Liver (tissue), 9 donors: ENCODE results near the gene KANSL1. TPM values are rescaled to one million over a fixed set of nuclear protein-coding genes. Genes with fewer than 3 reads are reported as not detected.

ENCODE experiments used
- DNase-seq: peaks from one replicate; pipeline ENCODE4 v3.0.0-alpha.2; 2017; ENCODE audit warnings: low spot score
- H3K27ac ChIP-seq, 2 donors: one replicate each; pipeline ENCODE4 v1.7.0; 2013; ENCODE audit warnings: inconsistent platforms in 2 of 2, low read length in 2 of 2, control low read depth in 1 of 2, low read depth in 1 of 2, mild to moderate bottlenecking in 1 of 2
- H3K27me3 ChIP-seq, 4 donors: one replicate each; pipeline versions ENCODE4 v1.6.1 to v1.7.0; 2013; ENCODE audit warnings: low read length in 3 of 4, inconsistent platforms in 1 of 4, mild to moderate bottlenecking in 1 of 4, moderate library complexity in 1 of 4; ENCODE audit not compliant: control insufficient read depth in 4 of 4, insufficient read depth in 4 of 4
- H3K36me3 ChIP-seq, 4 donors: one replicate each; pipeline versions ENCODE4 v1.6.1 to v1.7.0; 2013; ENCODE audit warnings: low read length in 3 of 4, mild to moderate bottlenecking in 3 of 4, low read depth in 1 of 4, moderate library complexity in 1 of 4; ENCODE audit not compliant: control insufficient read depth in 4 of 4, insufficient read depth in 3 of 4
- H3K4me1 ChIP-seq, 4 donors: one replicate each; pipeline versions ENCODE4 v1.6.1 to v1.7.0; 2013; ENCODE audit warnings: low read length in 3 of 4, mild to moderate bottlenecking in 3 of 4, moderate library complexity in 1 of 4; ENCODE audit not compliant: control insufficient read depth in 4 of 4, insufficient read depth in 4 of 4
- H3K4me3 ChIP-seq, 3 donors: one replicate each; pipeline versions ENCODE4 v1.6.1 to v1.7.0; 2013; ENCODE audit warnings: low read length in 3 of 3, control low read depth in 1 of 3, low read depth in 1 of 3, mild to moderate bottlenecking in 1 of 3
- H3K9ac ChIP-seq, 2 donors: one replicate each; pipeline ENCODE4 v1.7.0; 2013; ENCODE audit warnings: low read length in 2 of 2, mild to moderate bottlenecking in 2 of 2, moderate library complexity in 2 of 2, control low read depth in 1 of 2, low read depth in 1 of 2
- H3K9me3 ChIP-seq, 4 donors: one replicate each; pipeline versions ENCODE4 v1.6.1 to v1.7.0; 2013; ENCODE audit warnings: low read length in 3 of 4; ENCODE audit not compliant: control insufficient read depth in 4 of 4
- EGR1 ChIP-seq, 2 donors: IDR thresholded peaks; 2 replicates each; pipeline ENCODE4 v1.6.1; 2016 to 2018; ENCODE audit warnings: antibody characterized with exemption in 2 of 2, low read depth in 2 of 2
- FOXA1 ChIP-seq: IDR thresholded peaks from 2 replicates; pipeline ENCODE4 v1.6.1; 2016; ENCODE audit warnings: antibody characterized with exemption
- FOXA2 ChIP-seq: IDR thresholded peaks from 2 replicates; pipeline ENCODE4 v1.6.1; 2016; ENCODE audit warnings: antibody characterized with exemption
- GABPA ChIP-seq, 2 donors: IDR thresholded peaks in 1 of 2; conservative IDR thresholded peaks in 1 of 2; 2 replicates each; pipeline ENCODE4 v1.6.1; 2016; ENCODE audit warnings: antibody characterized with exemption in 2 of 2, mild to moderate bottlenecking in 1 of 2, moderate library complexity in 1 of 2
- HNF4A ChIP-seq, 2 donors: conservative IDR thresholded peaks; 2 replicates each; pipeline ENCODE4 v1.6.1; 2016; ENCODE audit warnings: antibody characterized with exemption in 2 of 2, mild to moderate bottlenecking in 2 of 2
- HNF4G ChIP-seq: IDR thresholded peaks from 2 replicates; pipeline ENCODE4 v1.6.1; 2016; ENCODE audit warnings: antibody characterized with exemption
- JUND ChIP-seq, 2 donors: IDR thresholded peaks; 2 replicates each; pipeline ENCODE4 v1.6.1; 2016; ENCODE audit warnings: antibody characterized with exemption in 2 of 2
- MAX ChIP-seq: IDR thresholded peaks from 2 replicates; pipeline ENCODE4 v1.6.1; 2016; ENCODE audit warnings: antibody characterized with exemption
- NR2F2 ChIP-seq: IDR thresholded peaks from 2 replicates; pipeline ENCODE4 v1.6.1; 2016; ENCODE audit warnings: antibody characterized with exemption
- RAD21 ChIP-seq, 2 donors: IDR thresholded peaks; 2 replicates each; pipeline ENCODE4 v1.6.1; 2016; ENCODE audit warnings: antibody characterized with exemption in 2 of 2, mild to moderate bottlenecking in 2 of 2
- REST ChIP-seq: IDR thresholded peaks from 2 replicates; pipeline ENCODE4 v1.6.1; 2016; ENCODE audit warnings: antibody characterized with exemption, mild to moderate bottlenecking
- RXRA ChIP-seq, 2 donors: IDR thresholded peaks; 2 replicates each; pipeline ENCODE4 v1.6.1; 2017 to 2018; ENCODE audit warnings: antibody characterized with exemption in 2 of 2, mild to moderate bottlenecking in 1 of 2
- SP1 ChIP-seq: IDR thresholded peaks from 2 replicates; pipeline ENCODE4 v1.6.1; 2018; ENCODE audit warnings: antibody characterized with exemption, mild to moderate bottlenecking
- TAF1 ChIP-seq: conservative IDR thresholded peaks from 2 replicates; pipeline ENCODE4 v1.6.1; 2016; ENCODE audit warnings: antibody characterized with exemption, mild to moderate bottlenecking
- YY1 ChIP-seq: IDR thresholded peaks from 2 replicates; pipeline ENCODE4 v1.6.1; 2016; ENCODE audit warnings: antibody characterized with exemption, mild to moderate bottlenecking
- WGBS: extraction: QIAGEN DNeasy Blood & Tissue Kit; methylation state at CpG from one replicate; pipeline ENCODE4 v1.1.7; 2013; 5-methylcytosine and 5-hydroxymethylcytosine counted together
- polyA plus RNA-seq, 2 donors: library from polyadenylated mRNA; stranded (reverse) in 1 of 2; unstranded in 1 of 2; fragments of 200-250 nt in 1 of 2; fragments of >200 nt in 1 of 2; fragmentation: Nextera tagmentation in 1 of 2; extraction: Ambion mirVana in 1 of 2; gene quantifications; one replicate each; pipeline versions ENCODE4 v1.2.1 to v1.2.3, GENCODE V29; 2013 to 2015
- total RNA-seq, 2 donors: library from RNA; depleted of rRNA; stranded (reverse); fragments of >200 nt; gene quantifications; one replicate each; pipeline ENCODE4 v1.2.3, GENCODE V29; 2014
- TF ChIP-seq, protein P1 (sequence below): fragments of 150-350 bp; IDR thresholded peaks from 2 replicates; pipeline ENCODE4 v1.5.1; 2017; ENCODE audit warnings: improper control_type of control experiment, low read depth, low read length; ENCODE audit not compliant: missing input control
- TF ChIP-seq, protein P2 (sequence below): IDR thresholded peaks from 2 replicates; pipeline ENCODE4 v1.6.1; 2016; ENCODE audit warnings: antibody characterized with exemption
- TF ChIP-seq, protein P3 (sequence below): IDR thresholded peaks from 2 replicates; pipeline ENCODE4 v1.6.1; 2016; ENCODE audit warnings: antibody characterized with exemption
- donor health status: healthy.
- donor health status: healthy.
- donor health status: healthy.
- donor health status: healthy.
- donor health status: healthy.

Gene KANSL1
- total and polyA plus RNA-seq, 4 donors, result 5.5 to 86.3 (median 24.0) TPM

GRCh38 chr17:46071796-46072195 is 121.4 kb downstream of the KANSL1 start:
- DNase-seq, result no peak
- TF ChIP-seq, protein P1, sequence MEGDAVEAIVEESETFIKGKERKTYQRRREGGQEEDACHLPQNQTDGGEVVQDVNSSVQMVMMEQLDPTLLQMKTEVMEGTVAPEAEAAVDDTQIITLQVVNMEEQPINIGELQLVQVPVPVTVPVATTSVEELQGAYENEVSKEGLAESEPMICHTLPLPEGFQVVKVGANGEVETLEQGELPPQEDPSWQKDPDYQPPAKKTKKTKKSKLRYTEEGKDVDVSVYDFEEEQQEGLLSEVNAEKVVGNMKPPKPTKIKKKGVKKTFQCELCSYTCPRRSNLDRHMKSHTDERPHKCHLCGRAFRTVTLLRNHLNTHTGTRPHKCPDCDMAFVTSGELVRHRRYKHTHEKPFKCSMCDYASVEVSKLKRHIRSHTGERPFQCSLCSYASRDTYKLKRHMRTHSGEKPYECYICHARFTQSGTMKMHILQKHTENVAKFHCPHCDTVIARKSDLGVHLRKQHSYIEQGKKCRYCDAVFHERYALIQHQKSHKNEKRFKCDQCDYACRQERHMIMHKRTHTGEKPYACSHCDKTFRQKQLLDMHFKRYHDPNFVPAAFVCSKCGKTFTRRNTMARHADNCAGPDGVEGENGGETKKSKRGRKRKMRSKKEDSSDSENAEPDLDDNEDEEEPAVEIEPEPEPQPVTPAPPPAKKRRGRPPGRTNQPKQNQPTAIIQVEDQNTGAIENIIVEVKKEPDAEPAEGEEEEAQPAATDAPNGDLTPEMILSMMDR, result no peak
- TF ChIP-seq HNF4G, result no peak
- TF ChIP-seq FOXA2, result no peak
- TF ChIP-seq YY1, result no peak
- TF ChIP-seq HNF4A (conservative IDR thresholded peaks at IDR 0.05), result no peak
- TF ChIP-seq JUND (IDR thresholded peaks at IDR 0.05), result no peak
- TF ChIP-seq REST, result no peak
- no peak for TF ChIP-seq EGR1 (IDR thresholded peaks at IDR 0.05; ENCODE audit: low read depth in 2 of 2)
- no peak for TF ChIP-seq TAF1
- TF ChIP-seq FOXA1, result no peak
- TF ChIP-seq, protein P2, sequence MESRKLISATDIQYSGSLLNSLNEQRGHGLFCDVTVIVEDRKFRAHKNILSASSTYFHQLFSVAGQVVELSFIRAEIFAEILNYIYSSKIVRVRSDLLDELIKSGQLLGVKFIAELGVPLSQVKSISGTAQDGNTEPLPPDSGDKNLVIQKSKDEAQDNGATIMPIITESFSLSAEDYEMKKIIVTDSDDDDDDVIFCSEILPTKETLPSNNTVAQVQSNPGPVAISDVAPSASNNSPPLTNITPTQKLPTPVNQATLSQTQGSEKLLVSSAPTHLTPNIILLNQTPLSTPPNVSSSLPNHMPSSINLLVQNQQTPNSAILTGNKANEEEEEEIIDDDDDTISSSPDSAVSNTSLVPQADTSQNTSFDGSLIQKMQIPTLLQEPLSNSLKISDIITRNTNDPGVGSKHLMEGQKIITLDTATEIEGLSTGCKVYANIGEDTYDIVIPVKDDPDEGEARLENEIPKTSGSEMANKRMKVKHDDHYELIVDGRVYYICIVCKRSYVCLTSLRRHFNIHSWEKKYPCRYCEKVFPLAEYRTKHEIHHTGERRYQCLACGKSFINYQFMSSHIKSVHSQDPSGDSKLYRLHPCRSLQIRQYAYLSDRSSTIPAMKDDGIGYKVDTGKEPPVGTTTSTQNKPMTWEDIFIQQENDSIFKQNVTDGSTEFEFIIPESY, result no peak
- TF ChIP-seq RXRA (IDR thresholded peaks at IDR 0.05), result no peak
- no peak for TF ChIP-seq RAD21 (IDR thresholded peaks at IDR 0.05)
- no peak for TF ChIP-seq MAX
- TF ChIP-seq, protein P3, sequence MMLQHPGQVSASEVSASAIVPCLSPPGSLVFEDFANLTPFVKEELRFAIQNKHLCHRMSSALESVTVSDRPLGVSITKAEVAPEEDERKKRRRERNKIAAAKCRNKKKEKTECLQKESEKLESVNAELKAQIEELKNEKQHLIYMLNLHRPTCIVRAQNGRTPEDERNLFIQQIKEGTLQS, result no peak
- TF ChIP-seq NR2F2, result no peak
- TF ChIP-seq SP1, result no peak
- TF ChIP-seq GABPA (IDR thresholded peaks at IDR 0.05 in 1 of 2, conservative IDR thresholded peaks at IDR 0.05 in 1 of 2), result no peak
- H3K9ac ChIP-seq, result no peak overlapping the region
- H3K4me3 ChIP-seq, result no peak overlapping the region
- H3K36me3 ChIP-seq, result peaks cover 0 to 3% (median under 1%) of the 10 kb centered on the region in 4 donors
- H3K4me1 ChIP-seq, result no peaks in the 10 kb centered on the region
- 93% methylated on average over 5 of the region's 5 CpGs for WGBS
- no peaks in the 10 kb centered on the region for H3K27me3 ChIP-seq
- no peak overlapping the region for H3K27ac ChIP-seq
- H3K9me3 ChIP-seq, result no peaks in the 10 kb centered on the region
